Mesendoderm (in vitro differentiated cells): ENCODE measurements around the gene EXO1.

Experiments
- DNase-seq: peaks from one replicate; pipeline ENCODE4 v3.0.0; 2013
- H2AK5ac ChIP-seq: 2 replicates; pipeline ENCODE4 v1.6.1; 2013; ENCODE audit warnings: low read length, inconsistent platforms
- H2BK120ac ChIP-seq: 2 replicates; pipeline ENCODE4 v1.6.1; 2013; ENCODE audit warnings: low read depth, mild to moderate bottlenecking, low read length, moderate library complexity, mixed read lengths
- H2BK15ac ChIP-seq: replicated peaks from 2 replicates; pipeline ENCODE4 v1.6.1; 2013; ENCODE audit warnings: low read depth, mild to moderate bottlenecking, moderate library complexity
- H2BK5ac ChIP-seq: 2 replicates; pipeline ENCODE4 v1.6.1; 2013; ENCODE audit warnings: low read length, inconsistent platforms
- H3K18ac ChIP-seq: 2 replicates; pipeline ENCODE4 v1.6.1; 2013; ENCODE audit warnings: mild to moderate bottlenecking, low read length, mixed read lengths
- H3K23ac ChIP-seq: one replicate; pipeline ENCODE4 v1.6.1; 2013; ENCODE audit warnings: low read length
- H3K27ac ChIP-seq: 2 replicates; pipeline ENCODE4 v1.5.1; 2013; ENCODE audit warnings: low read depth, mild to moderate bottlenecking, inconsistent platforms, low read length, moderate library complexity
- H3K27me3 ChIP-seq: 2 replicates; pipeline ENCODE4 v1.6.1; 2013; ENCODE audit warnings: low read length, control low read depth, mild to moderate bottlenecking, inconsistent platforms; ENCODE audit not compliant: insufficient read depth, poor library complexity
- H3K36me3 ChIP-seq: 2 replicates; pipeline ENCODE4 v1.6.1; 2013; ENCODE audit warnings: low read length, inconsistent platforms; ENCODE audit not compliant: control insufficient read depth, insufficient read depth
- H3K4ac ChIP-seq: one replicate; pipeline ENCODE4 v1.6.1; 2013; ENCODE audit warnings: low read depth, mild to moderate bottlenecking, low read length, moderate library complexity
- H3K4me1 ChIP-seq: 2 replicates; pipeline ENCODE4 v1.6.1; 2013; ENCODE audit warnings: low read depth, low read length, inconsistent platforms; ENCODE audit not compliant: control insufficient read depth
- H3K4me2 ChIP-seq: 2 replicates; pipeline ENCODE4 v1.6.1; 2013; ENCODE audit warnings: low read length
- H3K4me3 ChIP-seq: 2 replicates; pipeline ENCODE4 v1.5.1; 2013; ENCODE audit warnings: mild to moderate bottlenecking, low read length
- H3K56ac ChIP-seq: one replicate; pipeline ENCODE4 v1.6.1; 2013; ENCODE audit warnings: low read length
- H3K79me1 ChIP-seq: 2 replicates; pipeline ENCODE4 v1.6.1; 2013; ENCODE audit warnings: low read length, inconsistent platforms
- H3K79me2 ChIP-seq: 2 replicates; pipeline ENCODE4 v1.6.1; 2013; ENCODE audit warnings: mild to moderate bottlenecking, low read length; ENCODE audit not compliant: control insufficient read depth, insufficient read depth
- H3K9ac ChIP-seq: 2 replicates; pipeline ENCODE4 v1.6.1; 2013; ENCODE audit warnings: low read length, inconsistent platforms
- H4K5ac ChIP-seq: one replicate; pipeline ENCODE4 v1.6.1; 2013; ENCODE audit warnings: low read length
- H4K8ac ChIP-seq: one replicate; pipeline ENCODE4 v1.6.1; 2013; ENCODE audit warnings: low read depth, mild to moderate bottlenecking, control low read depth, low read length, moderate library complexity
- WGBS: extraction: QIAGEN DNeasy Blood & Tissue Kit; methylation state at CpG from one replicate; pipeline ENCODE4 v1.1.7; 2013; ENCODE audit warnings: low lambda C conversion rate, missing lambda C conversion rate; ENCODE audit not compliant: insufficient coverage; ENCODE audit errors: extremely low coverage; 5-methylcytosine and 5-hydroxymethylcytosine counted together

Gene EXO1

DNA sequence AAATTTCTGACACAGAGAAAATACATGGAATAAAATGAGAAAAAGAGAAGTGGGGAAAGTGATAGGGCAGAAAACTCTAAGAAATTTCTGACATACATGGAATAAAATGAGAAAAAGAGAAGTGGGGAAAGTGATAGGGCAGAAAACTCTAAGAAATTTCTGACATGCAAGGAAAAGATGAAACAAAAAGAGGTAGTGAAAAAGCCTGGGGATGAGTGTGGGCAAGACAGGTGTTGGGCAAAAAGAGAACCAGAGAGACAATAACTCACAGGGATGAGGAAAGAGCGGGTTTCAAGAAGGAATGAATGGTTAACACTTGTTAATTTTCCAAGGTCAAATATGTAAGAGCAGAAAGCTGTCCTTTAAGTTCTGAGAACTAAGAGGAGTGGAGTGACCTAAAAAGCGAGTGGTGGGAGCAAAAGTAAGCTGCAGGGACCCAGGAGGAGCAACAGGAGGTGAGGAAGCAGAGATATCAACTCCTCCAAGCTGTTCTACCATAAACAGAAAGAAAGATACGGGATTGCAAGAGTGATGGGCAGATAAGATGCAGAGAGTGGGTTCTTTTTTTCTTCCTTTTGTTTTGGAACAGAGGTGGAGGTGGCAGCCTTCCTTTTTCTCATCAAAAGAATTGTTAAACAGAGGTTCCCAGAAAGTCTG is 29.9 kb upstream of the EXO1 start:
- H3K23ac ChIP-seq, result no peak overlapping the region
- no peak overlapping the region for H4K5ac ChIP-seq
- H3K4me2 ChIP-seq, result no peak overlapping the region
- H3K4me1 ChIP-seq, result no peaks in the 10 kb centered on the region
- H2AK5ac ChIP-seq, result no peak overlapping the region
- H3K27me3 ChIP-seq, result no peaks in the 10 kb centered on the region
- H2BK5ac ChIP-seq, result no peak overlapping the region
- no peak overlapping the region for H3K4me3 ChIP-seq
- no peak overlapping the region for H2BK15ac ChIP-seq
- no peak for DNase-seq
- no peak overlapping the region for H3K27ac ChIP-seq
- no peak overlapping the region for H3K18ac ChIP-seq
- H3K79me1 ChIP-seq, result no peaks in the 10 kb centered on the region
- H2BK120ac ChIP-seq, result no peak overlapping the region
- H3K56ac ChIP-seq, result no peak overlapping the region
- H3K36me3 ChIP-seq, result no peaks in the 10 kb centered on the region
- H3K79me2 ChIP-seq, result no peaks in the 10 kb centered on the region
- WGBS, result no CpG with 5 or more reads among the region's 3 CpGs
- no peak overlapping the region for H4K8ac ChIP-seq
- H3K9ac ChIP-seq, result no peak overlapping the region
- no peak overlapping the region for H3K4ac ChIP-seq

DNA sequence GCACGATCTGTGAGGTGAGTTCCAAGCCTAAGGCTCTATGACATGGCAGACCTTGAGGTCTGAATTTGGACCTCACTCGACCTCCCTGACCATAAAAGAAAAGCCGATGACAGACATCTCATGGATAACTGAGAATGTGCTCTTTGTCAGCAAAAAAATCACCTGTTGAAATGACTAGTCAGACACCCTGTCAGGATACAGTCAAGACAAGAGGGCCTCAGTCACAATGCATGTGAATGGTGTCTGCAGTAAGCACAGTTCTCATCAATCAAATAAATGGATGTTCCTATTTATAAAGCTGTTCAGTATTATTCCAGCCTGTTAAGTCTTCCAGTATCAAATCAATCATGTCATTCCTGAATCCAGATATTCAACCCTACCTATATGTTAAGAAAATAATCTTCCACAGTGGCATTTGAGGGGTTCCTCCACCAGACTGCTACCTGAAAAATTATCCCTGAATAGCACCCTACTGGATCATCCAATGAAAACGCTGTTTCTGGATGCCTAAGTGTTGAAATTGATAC is 28.6 kb upstream of the EXO1 start:
- H3K4ac ChIP-seq, result no peak overlapping the region
- H3K27me3 ChIP-seq, result no peaks in the 10 kb centered on the region
- H3K9ac ChIP-seq, result no peak overlapping the region
- no peak overlapping the region for H3K4me2 ChIP-seq
- no peak overlapping the region for H2AK5ac ChIP-seq
- DNase-seq, result no peak
- H4K8ac ChIP-seq, result no peak overlapping the region
- H2BK15ac ChIP-seq, result no peak overlapping the region
- no peak overlapping the region for H3K23ac ChIP-seq
- no peak overlapping the region for H2BK5ac ChIP-seq
- no peak overlapping the region for H3K18ac ChIP-seq
- H3K56ac ChIP-seq, result no peak overlapping the region
- H3K27ac ChIP-seq, result no peak overlapping the region
- H3K4me3 ChIP-seq, result no peak overlapping the region
- no peak overlapping the region for H4K5ac ChIP-seq
- H3K79me2 ChIP-seq, result no peaks in the 10 kb centered on the region
- no peaks in the 10 kb centered on the region for H3K36me3 ChIP-seq
- no CpG with 5 or more reads among the region's 4 CpGs for WGBS
- no peak overlapping the region for H2BK120ac ChIP-seq
- H3K4me1 ChIP-seq, result no peaks in the 10 kb centered on the region
- H3K79me1 ChIP-seq, result no peaks in the 10 kb centered on the region

DNA sequence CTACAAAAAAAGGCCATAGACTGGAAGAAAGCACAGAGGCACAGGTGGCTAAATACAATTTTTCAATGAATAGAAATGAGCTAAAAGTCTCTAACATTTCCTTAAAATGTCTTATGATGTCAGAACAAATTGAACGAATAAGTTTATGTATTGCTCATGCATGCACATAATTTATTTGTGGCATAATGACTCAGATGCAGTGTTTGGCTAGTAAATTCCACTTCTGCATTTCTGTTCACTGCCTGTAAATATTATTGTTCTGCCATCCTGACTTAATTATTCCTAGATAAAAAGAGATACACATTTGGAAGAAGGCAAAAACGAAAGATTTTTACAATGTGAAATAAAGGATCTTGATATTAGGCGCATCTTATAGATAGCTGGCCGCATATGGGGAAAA is 26.6 kb upstream of the EXO1 start:
- no peak overlapping the region for H3K4ac ChIP-seq
- no peaks in the 10 kb centered on the region for H3K79me1 ChIP-seq
- no peak overlapping the region for H2AK5ac ChIP-seq
- no peak overlapping the region for H3K4me2 ChIP-seq
- no peak for DNase-seq
- no peaks in the 10 kb centered on the region for H3K4me1 ChIP-seq
- no peaks in the 10 kb centered on the region for H3K27me3 ChIP-seq
- H3K4me3 ChIP-seq, result no peak overlapping the region
- no peak overlapping the region for H3K56ac ChIP-seq
- no peak overlapping the region for H2BK120ac ChIP-seq
- no peak overlapping the region for H4K8ac ChIP-seq
- no peak overlapping the region for H3K23ac ChIP-seq
- WGBS, result no CpG with 5 or more reads among the region's 4 CpGs
- no peak overlapping the region for H3K27ac ChIP-seq
- H2BK5ac ChIP-seq, result no peak overlapping the region
- no peaks in the 10 kb centered on the region for H3K36me3 ChIP-seq
- H4K5ac ChIP-seq, result no peak overlapping the region
- H2BK15ac ChIP-seq, result no peak overlapping the region
- H3K18ac ChIP-seq, result no peak overlapping the region
- H3K9ac ChIP-seq, result no peak overlapping the region
- H3K79me2 ChIP-seq, result no peaks in the 10 kb centered on the region

DNA sequence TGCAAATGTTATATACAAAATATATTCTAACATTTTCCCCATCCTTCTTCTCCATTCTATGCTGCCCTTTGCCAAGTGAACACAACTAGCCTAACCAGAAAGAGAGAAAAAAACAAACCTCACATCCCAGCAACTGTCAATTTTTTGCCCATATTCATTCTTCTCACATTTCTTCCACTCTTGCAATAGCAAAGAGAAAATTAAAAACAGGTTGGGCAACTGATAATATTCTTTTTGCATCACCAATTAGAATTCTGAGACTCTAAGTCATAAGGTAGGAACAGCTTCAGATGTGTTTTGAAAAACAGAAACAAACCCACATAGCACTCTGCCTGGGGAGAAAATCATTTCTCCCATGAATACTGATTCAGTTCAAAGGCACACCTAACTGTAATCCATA is 25.2 kb upstream of the EXO1 start:
- no peaks in the 10 kb centered on the region for H3K4me1 ChIP-seq
- H3K23ac ChIP-seq, result no peak overlapping the region
- no peak overlapping the region for H3K4me2 ChIP-seq
- no peak for DNase-seq
- no peak overlapping the region for H3K56ac ChIP-seq
- no peak overlapping the region for H3K4ac ChIP-seq
- no peaks in the 10 kb centered on the region for H3K27me3 ChIP-seq
- H3K9ac ChIP-seq, result no peak overlapping the region
- no peak overlapping the region for H3K4me3 ChIP-seq
- no peaks in the 10 kb centered on the region for H3K36me3 ChIP-seq
- no peak overlapping the region for H2BK15ac ChIP-seq
- no peaks in the 10 kb centered on the region for H3K79me2 ChIP-seq
- no peak overlapping the region for H3K18ac ChIP-seq
- no peak overlapping the region for H2BK120ac ChIP-seq
- H2BK5ac ChIP-seq, result no peak overlapping the region
- no peak overlapping the region for H4K8ac ChIP-seq
- H3K79me1 ChIP-seq, result no peaks in the 10 kb centered on the region
- H3K27ac ChIP-seq, result no peak overlapping the region
- no peak overlapping the region for H4K5ac ChIP-seq
- no peak overlapping the region for H2AK5ac ChIP-seq

DNA sequence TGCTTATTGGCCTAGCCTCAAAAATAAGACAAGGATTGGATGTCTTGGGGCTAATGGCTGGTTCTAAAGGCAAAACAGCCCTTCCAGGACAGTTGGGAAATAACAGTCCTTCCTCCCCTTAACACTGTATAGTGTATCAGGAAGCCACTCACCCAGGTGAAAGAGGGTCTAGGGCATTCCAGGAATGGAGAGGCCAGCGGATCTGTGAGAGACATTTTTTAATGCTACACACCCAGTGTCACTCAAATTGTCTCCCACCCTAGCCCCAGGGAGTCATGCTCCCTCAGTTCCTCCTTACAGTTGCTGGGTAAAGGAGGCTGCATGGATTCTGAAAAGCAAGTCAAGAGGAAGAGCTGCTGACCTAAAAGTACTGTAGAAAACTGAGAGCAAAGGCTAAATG is 24.1 kb upstream of the EXO1 start:
- no peaks in the 10 kb centered on the region for H3K27me3 ChIP-seq
- H2BK120ac ChIP-seq, result no peak overlapping the region
- no peak overlapping the region for H3K56ac ChIP-seq
- H4K8ac ChIP-seq, result no peak overlapping the region
- no peak overlapping the region for H3K9ac ChIP-seq
- no peak overlapping the region for H3K23ac ChIP-seq
- no peak overlapping the region for H3K27ac ChIP-seq
- no peaks in the 10 kb centered on the region for H3K79me1 ChIP-seq
- no peak overlapping the region for H3K4ac ChIP-seq
- no peak overlapping the region for H3K18ac ChIP-seq
- H3K4me2 ChIP-seq, result no peak overlapping the region
- no peak overlapping the region for H2BK5ac ChIP-seq
- no peak for DNase-seq
- no peak overlapping the region for H2AK5ac ChIP-seq
- no peaks in the 10 kb centered on the region for H3K79me2 ChIP-seq
- H3K4me3 ChIP-seq, result no peak overlapping the region
- no peaks in the 10 kb centered on the region for H3K36me3 ChIP-seq
- no peak overlapping the region for H2BK15ac ChIP-seq
- H4K5ac ChIP-seq, result no peak overlapping the region
- no peaks in the 10 kb centered on the region for H3K4me1 ChIP-seq
- WGBS, result no CpG with 5 or more reads among the region's 1 CpG

DNA sequence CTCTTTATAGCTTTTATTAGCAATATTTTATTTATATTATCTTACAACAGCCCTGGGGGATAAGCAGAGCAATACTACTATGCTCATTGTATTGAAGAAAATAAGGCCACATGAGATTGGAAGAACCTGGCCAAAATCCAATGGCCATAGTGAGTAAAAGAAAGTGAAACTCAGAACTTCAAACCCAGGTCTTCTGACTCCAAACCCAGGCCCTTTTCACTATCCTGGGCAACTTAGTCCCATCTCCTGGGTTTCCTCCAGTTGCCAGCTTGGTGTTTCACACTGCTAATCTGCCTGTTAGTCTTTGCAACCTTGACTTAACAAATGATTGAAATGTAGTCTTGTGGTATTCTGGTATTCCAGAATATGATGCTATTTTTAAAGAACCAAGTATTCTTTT is 22.4 kb upstream of the EXO1 start:
- Histone ChIP-seq H3K36me3 (no peaks in the 10 kb centered on the region), H4K5ac (no peak overlapping the region), H3K4me3 (no peak overlapping the region), H3K9ac (no peak overlapping the region), H2BK15ac (no peak overlapping the region), H3K4me2 (no peak overlapping the region), H2AK5ac (no peak overlapping the region), H3K79me1 (no peaks in the 10 kb centered on the region), H2BK120ac (no peak overlapping the region), H3K23ac (no peak overlapping the region), H3K79me2 (no peaks in the 10 kb centered on the region), H3K27me3 (no peaks in the 10 kb centered on the region), H2BK5ac (no peak overlapping the region), H3K56ac (no peak overlapping the region), H4K8ac (no peak overlapping the region), H3K4ac (no peak overlapping the region), H3K27ac (no peak overlapping the region), H3K4me1 (no peaks in the 10 kb centered on the region), H3K18ac (no peak overlapping the region)
- no peak for DNase-seq
